Amniotic epithelial cell (primary cell): ENCODE measurements around the gene RHBDD1.

Source experiments
- DNase-seq: peaks from one replicate; pipeline ENCODE4 v3.0.0-alpha.2; 2010; ENCODE audit warnings: low read depth

Gene RHBDD1

DNA sequence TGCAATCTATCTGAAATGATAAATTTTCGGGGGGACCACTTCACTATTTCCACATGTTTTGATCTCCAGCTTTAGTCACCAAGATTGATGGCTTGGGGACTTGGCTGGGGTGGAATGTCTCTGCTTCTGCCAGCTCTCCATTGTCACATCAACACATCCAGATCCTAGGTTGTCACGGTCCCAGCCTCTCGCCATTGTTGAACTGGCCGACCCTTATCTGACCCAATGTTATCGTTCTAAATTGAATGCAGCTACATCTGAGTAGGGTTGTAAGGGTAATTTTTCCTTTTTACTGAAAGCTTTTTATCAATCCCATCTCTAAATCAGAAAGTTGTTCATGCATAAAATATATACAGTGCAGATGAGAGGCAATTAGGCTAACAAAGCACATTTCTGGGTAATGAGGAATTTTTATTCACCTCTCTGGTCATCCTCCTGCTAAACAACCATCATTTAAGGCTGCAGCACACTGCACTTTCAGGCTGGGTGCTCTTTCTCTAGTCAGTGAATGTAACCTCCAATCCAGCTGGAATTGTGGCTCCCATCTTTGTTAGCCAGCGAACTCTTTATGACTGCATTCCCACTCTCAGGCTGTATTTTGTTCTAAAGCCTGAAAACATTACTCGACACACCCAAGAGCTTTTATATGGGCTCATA, 200.0 kb downstream of the RHBDD1 start:
- DNase-seq = no peak

DNA sequence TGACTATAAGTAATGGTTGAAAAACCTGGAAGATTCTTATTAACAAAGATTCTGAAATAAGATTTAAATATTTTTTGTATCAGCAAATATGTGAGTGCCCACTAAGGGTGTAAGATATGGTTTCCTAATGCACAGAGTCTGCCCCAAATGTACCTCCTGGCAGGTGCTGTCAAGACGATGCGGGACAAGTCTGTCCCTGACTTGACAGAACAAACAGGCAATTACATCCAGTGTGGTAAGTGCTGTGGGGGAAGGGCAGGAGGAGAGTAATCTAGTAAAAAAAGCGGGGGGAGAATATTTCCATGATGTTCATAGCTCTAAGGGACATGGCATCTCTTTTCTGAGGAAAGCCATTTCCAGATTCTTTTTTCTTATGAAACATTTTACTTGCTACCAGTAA, 200.7 kb downstream of the RHBDD1 start:
- DNase-seq = no peak

DNA sequence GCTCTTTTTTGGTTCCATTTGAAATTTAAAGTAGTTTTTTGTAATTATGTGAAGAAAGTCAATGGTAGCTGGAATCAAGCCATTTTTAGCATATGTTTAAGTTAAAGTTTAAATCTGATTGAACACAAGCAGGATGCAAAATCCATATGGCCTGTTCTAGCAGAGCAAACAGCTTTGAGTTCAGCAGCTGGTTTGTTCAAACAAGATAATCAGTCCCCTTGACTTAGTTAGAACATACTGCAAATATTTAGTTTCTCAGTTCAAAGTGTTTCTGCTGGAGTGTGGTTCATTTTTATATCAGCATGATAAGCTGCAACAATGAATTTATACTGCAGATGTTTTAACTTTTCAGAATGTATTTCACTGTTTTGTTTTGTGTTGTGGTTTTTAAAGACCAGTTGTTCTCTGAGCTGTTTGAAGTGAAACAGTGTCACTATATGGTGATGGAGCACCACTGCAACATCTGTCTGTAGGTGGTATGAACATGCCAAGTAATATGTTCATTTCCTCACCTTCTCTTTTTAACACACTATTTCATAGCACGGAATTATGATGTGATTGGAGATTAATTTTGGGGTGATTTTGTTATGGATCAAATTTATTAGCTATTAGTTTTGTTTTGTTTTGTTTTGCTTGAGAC, 202.8 kb downstream of the RHBDD1 start:
- DNase-seq = no peak

DNA sequence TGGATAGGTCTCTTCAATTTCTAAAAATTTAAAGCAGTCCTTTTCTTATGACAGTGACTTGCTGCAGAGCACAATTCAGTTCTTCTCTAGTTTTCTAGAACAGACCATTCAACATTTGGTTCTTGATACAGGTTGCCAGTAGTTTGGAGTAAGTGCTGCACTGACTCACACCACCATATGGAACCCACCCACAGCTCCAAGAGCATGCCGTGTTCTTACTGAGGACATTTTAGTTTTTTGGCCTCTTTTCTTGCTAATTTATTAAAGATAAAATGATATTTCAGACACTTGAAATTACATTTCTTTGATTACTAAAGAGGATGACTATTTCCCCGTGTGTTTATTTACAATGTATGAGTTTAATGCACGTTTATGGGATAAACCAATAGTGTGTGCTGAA, 208.1 kb downstream of the RHBDD1 start:
- DNase-seq = no peak
